Transverse colon (tissue), 4 donors: ENCODE results near the gene ATP5F1D. TPM values are rescaled to one million over a fixed set of nuclear protein-coding genes. Genes with fewer than 3 reads are reported as not detected.
A peak's percentile ranks its signal among the peaks of the same experiment; 100 is the strongest.

ENCODE experiments used
- DNase-seq: peaks from one replicate; pipeline ENCODE4 v3.0.0-alpha.2; 2019
- H3K27ac ChIP-seq, 4 donors: fragments of 200-600 bp; sonication (generic); 2 replicates each; pipeline ENCODE4 v1.5.1; 2016 to 2018; ENCODE audit warnings: inconsistent platforms in 4 of 4
- H3K27me3 ChIP-seq: fragments of 200-600 bp; sonication (generic); 2 replicates; pipeline ENCODE4 v1.5.1; 2017; ENCODE audit warnings: inconsistent platforms
- H3K36me3 ChIP-seq, 4 donors: fragments of 200-600 bp; sonication (generic); 2 replicates each; pipeline ENCODE4 v1.5.1; 2017 to 2019; ENCODE audit warnings: inconsistent platforms in 4 of 4
- H3K4me1 ChIP-seq, 4 donors: fragments of 200-600 bp; sonication (generic); 2 replicates each; pipeline ENCODE4 v1.5.1; 2017 to 2020; ENCODE audit warnings: inconsistent platforms in 4 of 4
- H3K4me3 ChIP-seq, 4 donors: fragments of 200-600 bp; sonication (generic); 1 replicate in 1 of 4; 2 replicates in 3 of 4; pipeline versions ENCODE4 v1.5.1 to v1.6.1; 2017 to 2019; ENCODE audit warnings: inconsistent platforms in 4 of 4
- H3K9me3 ChIP-seq, 2 donors: fragments of 200-600 bp; sonication (generic); 2 replicates each; pipeline ENCODE4 v1.5.1; 2017 to 2019; ENCODE audit warnings: inconsistent platforms in 2 of 2
- CTCF ChIP-seq, 5 experiments: fragments of 200-600 bp in 3 of 5; fragments of 450-650 bp in 2 of 5; sonication (generic) in 3 of 5; IDR thresholded peaks; 1 replicate in 2 of 5; 2 replicates in 3 of 5; pipeline ENCODE4 v1.5.1; 2016 to 2017; ENCODE audit warnings: antibody characterized with exemption in 5 of 5, inconsistent platforms in 3 of 5, mild to moderate bottlenecking in 2 of 5, moderate library complexity in 1 of 5
- EP300 ChIP-seq: sonication (generic); formaldehyde crosslinking; IDR thresholded peaks from one replicate; pipeline ENCODE4 v1.6.1; 2017; ENCODE audit warnings: antibody characterized with exemption, low read depth
- POLR2A ChIP-seq: fragments of 450-650 bp; IDR thresholded peaks from one replicate; pipeline ENCODE4 v1.6.1; 2016; ENCODE audit warnings: antibody characterized with exemption, mild to moderate bottlenecking, moderate library complexity
- POLR2AphosphoS5 ChIP-seq, 3 donors: sonication (generic); formaldehyde crosslinking; IDR thresholded peaks; one replicate each; pipeline ENCODE4 v1.6.1; 2016; ENCODE audit warnings: antibody characterized with exemption in 3 of 3
- WGBS, 2 donors: methylation state at CpG; one replicate each; pipeline ENCODE4 v1.1.5; 2018; ENCODE audit warnings: low coverage in 1 of 2; 5-methylcytosine and 5-hydroxymethylcytosine counted together
- in situ Hi-C, 4 donors: fragments of 200-750 bp; cut with MboI; loops; one replicate each; pipeline versions ENCODE4 v1.15.0 to v1.15.1; 2017; ENCODE audit warnings: low sequenced_read_pairs in 3 of 4, low pct_ligation_motif_present in 1 of 4, low pct_unique_long_range_greater_than_20kb in 1 of 4
- intact Hi-C: fragments of 100-400 bp; cut with DNase I; formaldehyde crosslinking; loops from one replicate; pipeline ENCODE4 v1.15.1; 2023; ENCODE audit warnings: low total_unique reads
- total RNA-seq, 4 donors: library from RNA; depleted of rRNA; stranded (reverse); fragments of >200 nt; gene quantifications; one replicate each; pipeline ENCODE4 v1.1.0, GENCODE V29; 2016

ATP5F1D gene
- total RNA-seq, 4 donors from 2014 or later, result 157 to 650 (median 240) TPM

- TF ChIP-seq POLR2AphosphoS5 (IDR thresholded peaks at IDR 0.05), result no peak
- no peak for TF ChIP-seq POLR2A
- no peak for TF ChIP-seq EP300
- TF ChIP-seq CTCF (IDR thresholded peaks at IDR 0.05), result no peak
- peaks cover 23 to 46% (median 42%) of the 10 kb centered on the region in 4 donors for H3K4me1 ChIP-seq
- DNase-seq, result no peak
- H3K36me3 ChIP-seq, result peaks cover 0 to 10% (median 4%) of the 10 kb centered on the region in 4 donors
- peaks cover 12% of the 10 kb centered on the region for H3K27me3 ChIP-seq
- intact Hi-C loops (no loop called here), in situ Hi-C loops (loop anchor here in 2 of 4 donors (25.0 kb wide), 1 partner anchor 108 kb away; the partner anchor contains the start of gene NDUFS7 (in 2 of the 2))
- WGBS, 2 donors, result 84% methylated on average over 25 of the region's 25 CpGs; no CpG with 5 or more reads in 1 of the 2 donors
- H3K9me3 ChIP-seq, result no peaks in the 10 kb centered on the region
- H3K27ac ChIP-seq, result no peak overlapping the region
- H3K4me3 ChIP-seq, result no peak overlapping the region
These were observed 37.4 kb downstream of the ATP5F1D start for GRCh38 chr19:1278713-1279660.

DNA sequence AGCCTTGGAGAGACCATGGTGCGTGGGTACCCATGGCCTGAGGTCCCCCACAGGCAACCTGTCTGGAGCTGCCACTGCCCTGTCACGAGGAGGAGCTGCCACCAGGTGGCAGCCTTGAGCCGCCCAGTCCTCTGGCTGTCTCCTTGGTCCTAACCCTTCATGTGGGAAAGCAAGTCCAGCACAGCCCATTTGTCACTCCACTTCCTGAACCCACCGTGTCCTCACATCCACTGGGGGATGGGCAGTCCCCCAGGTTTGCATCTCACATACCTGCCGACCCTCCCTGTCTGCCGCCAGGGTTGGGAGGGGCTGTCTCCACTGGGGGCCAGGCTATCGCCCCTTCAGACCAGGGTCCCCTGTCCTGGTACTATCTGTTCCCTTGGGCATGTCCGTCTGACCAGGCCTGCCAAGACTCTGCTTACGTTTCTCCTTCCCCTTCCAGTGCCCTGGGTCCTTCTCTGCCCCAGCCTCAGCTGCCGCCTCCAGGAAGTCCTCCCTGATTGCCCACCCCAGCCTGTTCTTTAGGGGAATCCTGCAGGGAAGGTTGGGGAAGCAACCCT, 38.3 kb downstream of the ATP5F1D start:
- in situ Hi-C loops, result loop anchor here in 2 of 4 donors (25.0 kb wide), 1 partner anchor 107 kb away; the partner anchor contains the start of gene NDUFS7 (in 2 of the 2)
- Histone ChIP-seq H3K27me3 (peaks cover 20% of the 10 kb centered on the region), H3K27ac (peak overlapping the region in 1 of 4 donors; percentile 11), H3K9me3 (no peaks in the 10 kb centered on the region), H3K4me1 (peaks cover 15 to 45% (median 39%) of the 10 kb centered on the region in 4 donors), H3K4me3 (no peak overlapping the region), H3K36me3 (peaks cover 0 to 1% (median 0%) of the 10 kb centered on the region in 4 donors)
- DNase-seq, result peak; percentile 89
- TF ChIP-seq POLR2A (no peak), EP300 (no peak), POLR2AphosphoS5 (IDR thresholded peaks at IDR 0.05) (no peak), CTCF (IDR thresholded peaks at IDR 0.05) (peak; percentile 93 to 97 (median 96))
- 31 to 67% methylated on average over 1 to 10 of the region's 10 CpGs for WGBS, 2 donors
- intact Hi-C loops, result loop anchor here (10.0 kb wide), 1 partner anchor 125 kb away; the partner anchor contains the start of genes DAZAP1 and GAMT

DNA sequence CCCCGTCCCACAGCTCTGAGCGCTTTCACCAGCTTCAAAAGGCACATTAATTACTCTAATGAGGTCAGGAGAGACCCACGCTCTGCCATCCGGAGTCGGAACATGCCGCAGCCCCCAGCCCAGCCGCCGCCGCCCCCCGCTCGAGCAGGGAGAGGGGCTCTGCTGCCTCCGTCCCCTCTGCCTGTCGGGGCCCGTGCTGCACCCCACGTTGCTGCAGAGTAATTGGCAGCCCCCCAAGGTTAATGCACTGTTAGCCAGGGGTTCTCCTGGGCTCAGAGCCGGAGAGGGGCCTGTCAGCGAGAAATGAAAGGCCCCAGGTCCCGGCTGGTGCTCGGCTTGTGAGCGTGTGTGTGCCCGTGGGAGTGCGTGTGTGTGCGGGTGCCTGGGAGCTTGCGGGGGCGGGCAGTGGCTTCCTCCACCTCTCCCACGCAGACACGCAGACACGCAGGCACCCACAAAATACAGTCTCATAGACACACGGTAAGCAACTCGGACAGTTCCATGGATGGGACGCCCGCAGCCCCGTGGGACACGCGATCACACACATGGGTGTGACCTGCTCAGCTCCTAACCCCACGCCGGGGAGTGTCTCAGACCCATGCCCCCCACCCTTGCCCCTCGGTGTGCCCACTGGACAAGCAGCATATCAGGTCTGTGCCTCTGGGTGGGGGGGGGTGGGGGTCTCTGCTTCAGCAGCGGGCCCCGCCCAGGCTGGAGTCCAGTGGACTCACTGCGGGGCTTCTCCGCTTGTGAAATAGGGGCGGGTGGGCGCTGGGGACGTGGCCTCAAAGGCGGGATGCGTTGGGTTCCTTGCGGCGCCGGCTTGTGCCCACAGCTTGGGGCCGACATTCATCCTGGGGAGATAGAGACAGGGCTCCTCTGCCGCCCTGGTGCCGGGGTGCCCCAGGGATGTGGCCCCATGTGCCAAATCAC, 39.4 kb downstream of the ATP5F1D start:
- intact Hi-C loops, result loop anchor here (10.0 kb wide), 1 partner anchor 124 kb away; the partner anchor contains the start of genes DAZAP1 and GAMT

More for the DNA sequence above, 39.4 kb downstream of the ATP5F1D start:
- H3K36me3 ChIP-seq, result no peaks in the 10 kb centered on the region
- H3K4me1 ChIP-seq, result peaks cover 14 to 49% (median 41%) of the 10 kb centered on the region in 4 donors
- no peaks in the 10 kb centered on the region for H3K9me3 ChIP-seq
- no peak for TF ChIP-seq EP300
- no peak for TF ChIP-seq POLR2AphosphoS5 (IDR thresholded peaks at IDR 0.05)
- no peak for TF ChIP-seq POLR2A
- no peak for TF ChIP-seq CTCF (IDR thresholded peaks at IDR 0.05)
- 80 to 90% methylated on average over 6 to 33 of the region's 53 CpGs for WGBS, 2 donors
- in situ Hi-C loops, result loop anchor here in 2 of 4 donors (25.0 kb wide), 1 partner anchor 106 kb away; the partner anchor contains the start of gene NDUFS7 (in 2 of the 2)
- peaks cover 27% of the 10 kb centered on the region for H3K27me3 ChIP-seq
- no peak overlapping the region for H3K4me3 ChIP-seq
- DNase-seq, result no peak
- no peak overlapping the region for H3K27ac ChIP-seq
